ENCODE measurements around the gene CFAP99. TPM values are rescaled to one million over a fixed set of nuclear protein-coding genes. Genes with fewer than 3 reads are reported as not detected.

The CFAP99 gene
- total and polyA plus RNA-seq, 9 of the 15 experiments (the other 6 are each of a cell fraction or from before 2014, with no cell fraction given), result 0.07 to 0.18 (median 0.09) TPM; not detected in 6

DNA sequence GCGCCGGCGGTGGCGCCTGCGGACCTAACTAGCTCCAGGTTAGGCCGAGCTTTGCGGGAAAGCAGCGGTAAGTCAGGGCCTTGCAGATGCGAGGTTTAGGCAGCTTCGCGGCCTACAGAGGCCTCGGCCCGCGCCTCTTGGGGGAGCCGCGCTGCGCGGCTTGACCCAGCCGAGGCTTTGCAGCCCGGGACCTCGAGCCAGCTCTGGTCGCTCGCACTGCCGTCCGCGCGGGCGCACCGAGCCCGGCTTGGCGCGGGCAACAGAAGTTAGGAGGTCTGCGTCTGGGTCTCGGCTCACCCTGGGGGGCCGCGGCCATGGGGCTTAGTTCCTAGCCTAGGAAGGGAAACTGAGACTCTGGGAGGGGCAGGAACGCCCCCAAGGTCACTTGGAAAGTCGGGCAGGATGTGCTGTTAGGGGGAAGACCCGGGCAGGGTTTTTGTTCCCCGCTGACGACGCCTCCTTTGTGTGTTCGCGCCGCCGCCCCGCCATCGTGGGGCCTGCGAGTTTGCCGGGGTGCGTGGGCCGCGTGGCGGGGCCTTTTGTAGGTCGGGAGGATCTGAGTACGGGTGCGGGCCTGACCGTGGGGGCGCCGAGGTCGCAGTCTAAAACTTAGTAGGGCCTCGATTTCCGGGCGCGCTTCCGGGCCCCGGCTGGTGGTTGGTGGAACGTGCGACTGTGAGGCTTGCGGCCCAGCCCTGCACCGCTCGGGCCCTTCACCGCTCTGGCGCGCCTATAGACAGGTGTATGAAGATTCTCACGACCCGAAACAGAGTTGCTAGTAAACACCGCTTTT lies 50.6 kb downstream of the CFAP99 start (continued):
- TF ChIP-seq, protein P1, sequence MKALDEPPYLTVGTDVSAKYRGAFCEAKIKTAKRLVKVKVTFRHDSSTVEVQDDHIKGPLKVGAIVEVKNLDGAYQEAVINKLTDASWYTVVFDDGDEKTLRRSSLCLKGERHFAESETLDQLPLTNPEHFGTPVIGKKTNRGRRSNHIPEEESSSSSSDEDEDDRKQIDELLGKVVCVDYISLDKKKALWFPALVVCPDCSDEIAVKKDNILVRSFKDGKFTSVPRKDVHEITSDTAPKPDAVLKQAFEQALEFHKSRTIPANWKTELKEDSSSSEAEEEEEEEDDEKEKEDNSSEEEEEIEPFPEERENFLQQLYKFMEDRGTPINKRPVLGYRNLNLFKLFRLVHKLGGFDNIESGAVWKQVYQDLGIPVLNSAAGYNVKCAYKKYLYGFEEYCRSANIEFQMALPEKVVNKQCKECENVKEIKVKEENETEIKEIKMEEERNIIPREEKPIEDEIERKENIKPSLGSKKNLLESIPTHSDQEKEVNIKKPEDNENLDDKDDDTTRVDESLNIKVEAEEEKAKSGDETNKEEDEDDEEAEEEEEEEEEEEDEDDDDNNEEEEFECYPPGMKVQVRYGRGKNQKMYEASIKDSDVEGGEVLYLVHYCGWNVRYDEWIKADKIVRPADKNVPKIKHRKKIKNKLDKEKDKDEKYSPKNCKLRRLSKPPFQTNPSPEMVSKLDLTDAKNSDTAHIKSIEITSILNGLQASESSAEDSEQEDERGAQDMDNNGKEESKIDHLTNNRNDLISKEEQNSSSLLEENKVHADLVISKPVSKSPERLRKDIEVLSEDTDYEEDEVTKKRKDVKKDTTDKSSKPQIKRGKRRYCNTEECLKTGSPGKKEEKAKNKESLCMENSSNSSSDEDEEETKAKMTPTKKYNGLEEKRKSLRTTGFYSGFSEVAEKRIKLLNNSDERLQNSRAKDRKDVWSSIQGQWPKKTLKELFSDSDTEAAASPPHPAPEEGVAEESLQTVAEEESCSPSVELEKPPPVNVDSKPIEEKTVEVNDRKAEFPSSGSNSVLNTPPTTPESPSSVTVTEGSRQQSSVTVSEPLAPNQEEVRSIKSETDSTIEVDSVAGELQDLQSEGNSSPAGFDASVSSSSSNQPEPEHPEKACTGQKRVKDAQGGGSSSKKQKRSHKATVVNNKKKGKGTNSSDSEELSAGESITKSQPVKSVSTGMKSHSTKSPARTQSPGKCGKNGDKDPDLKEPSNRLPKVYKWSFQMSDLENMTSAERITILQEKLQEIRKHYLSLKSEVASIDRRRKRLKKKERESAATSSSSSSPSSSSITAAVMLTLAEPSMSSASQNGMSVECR (CRISPR knock-in tag; IDR thresholded peaks at IDR 0.05), result peak; percentile 69; the same call in 1 of the 2 replicates
- TF ChIP-seq ILK (tag; IDR thresholded peaks at IDR 0.05; ENCODE audit: borderline replicate concordance, low read depth) (no peak), ESRRA (IDR thresholded peaks at IDR 0.05; ENCODE audit: borderline replicate concordance, low read depth) (peak; percentile 64), GABPA (tag; conservative IDR thresholded peaks at IDR 0.05; ENCODE audit: low read depth) (peak; percentile 90), ZNF311 (CRISPR knock-in tag; IDR thresholded peaks at IDR 0.05) (no peak), ETV5 (CRISPR knock-in tag; IDR thresholded peaks at IDR 0.05; ENCODE audit: low read depth) (peak; percentile 57; the same call in 1 of the 2 replicates), PHF20 (IDR thresholded peaks at IDR 0.05; ENCODE audit: partially characterized antibody) (peak; percentile 59)
- TF ChIP-seq, protein P2, sequence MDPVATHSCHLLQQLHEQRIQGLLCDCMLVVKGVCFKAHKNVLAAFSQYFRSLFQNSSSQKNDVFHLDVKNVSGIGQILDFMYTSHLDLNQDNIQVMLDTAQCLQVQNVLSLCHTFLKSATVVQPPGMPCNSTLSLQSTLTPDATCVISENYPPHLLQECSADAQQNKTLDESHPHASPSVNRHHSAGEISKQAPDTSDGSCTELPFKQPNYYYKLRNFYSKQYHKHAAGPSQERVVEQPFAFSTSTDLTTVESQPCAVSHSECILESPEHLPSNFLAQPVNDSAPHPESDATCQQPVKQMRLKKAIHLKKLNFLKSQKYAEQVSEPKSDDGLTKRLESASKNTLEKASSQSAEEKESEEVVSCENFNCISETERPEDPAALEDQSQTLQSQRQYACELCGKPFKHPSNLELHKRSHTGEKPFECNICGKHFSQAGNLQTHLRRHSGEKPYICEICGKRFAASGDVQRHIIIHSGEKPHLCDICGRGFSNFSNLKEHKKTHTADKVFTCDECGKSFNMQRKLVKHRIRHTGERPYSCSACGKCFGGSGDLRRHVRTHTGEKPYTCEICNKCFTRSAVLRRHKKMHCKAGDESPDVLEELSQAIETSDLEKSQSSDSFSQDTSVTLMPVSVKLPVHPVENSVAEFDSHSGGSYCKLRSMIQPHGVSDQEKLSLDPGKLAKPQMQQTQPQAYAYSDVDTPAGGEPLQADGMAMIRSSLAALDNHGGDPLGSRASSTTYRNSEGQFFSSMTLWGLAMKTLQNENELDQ (CRISPR knock-in tag; IDR thresholded peaks at IDR 0.05; ENCODE audit: borderline replicate concordance), result 0 out of 2 replicates have a peak, but pooled peaks have one; percentile 73
- TF ChIP-seq, protein P3, sequence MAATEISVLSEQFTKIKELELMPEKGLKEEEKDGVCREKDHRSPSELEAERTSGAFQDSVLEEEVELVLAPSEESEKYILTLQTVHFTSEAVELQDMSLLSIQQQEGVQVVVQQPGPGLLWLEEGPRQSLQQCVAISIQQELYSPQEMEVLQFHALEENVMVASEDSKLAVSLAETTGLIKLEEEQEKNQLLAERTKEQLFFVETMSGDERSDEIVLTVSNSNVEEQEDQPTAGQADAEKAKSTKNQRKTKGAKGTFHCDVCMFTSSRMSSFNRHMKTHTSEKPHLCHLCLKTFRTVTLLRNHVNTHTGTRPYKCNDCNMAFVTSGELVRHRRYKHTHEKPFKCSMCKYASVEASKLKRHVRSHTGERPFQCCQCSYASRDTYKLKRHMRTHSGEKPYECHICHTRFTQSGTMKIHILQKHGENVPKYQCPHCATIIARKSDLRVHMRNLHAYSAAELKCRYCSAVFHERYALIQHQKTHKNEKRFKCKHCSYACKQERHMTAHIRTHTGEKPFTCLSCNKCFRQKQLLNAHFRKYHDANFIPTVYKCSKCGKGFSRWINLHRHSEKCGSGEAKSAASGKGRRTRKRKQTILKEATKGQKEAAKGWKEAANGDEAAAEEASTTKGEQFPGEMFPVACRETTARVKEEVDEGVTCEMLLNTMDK (IDR thresholded peaks at IDR 0.05; ENCODE audit: borderline replicate concordance, insufficient read depth, low read depth, low read length, poor library complexity, severe bottlenecking), result peak; percentile 35
- TF ChIP-seq, protein P4, sequence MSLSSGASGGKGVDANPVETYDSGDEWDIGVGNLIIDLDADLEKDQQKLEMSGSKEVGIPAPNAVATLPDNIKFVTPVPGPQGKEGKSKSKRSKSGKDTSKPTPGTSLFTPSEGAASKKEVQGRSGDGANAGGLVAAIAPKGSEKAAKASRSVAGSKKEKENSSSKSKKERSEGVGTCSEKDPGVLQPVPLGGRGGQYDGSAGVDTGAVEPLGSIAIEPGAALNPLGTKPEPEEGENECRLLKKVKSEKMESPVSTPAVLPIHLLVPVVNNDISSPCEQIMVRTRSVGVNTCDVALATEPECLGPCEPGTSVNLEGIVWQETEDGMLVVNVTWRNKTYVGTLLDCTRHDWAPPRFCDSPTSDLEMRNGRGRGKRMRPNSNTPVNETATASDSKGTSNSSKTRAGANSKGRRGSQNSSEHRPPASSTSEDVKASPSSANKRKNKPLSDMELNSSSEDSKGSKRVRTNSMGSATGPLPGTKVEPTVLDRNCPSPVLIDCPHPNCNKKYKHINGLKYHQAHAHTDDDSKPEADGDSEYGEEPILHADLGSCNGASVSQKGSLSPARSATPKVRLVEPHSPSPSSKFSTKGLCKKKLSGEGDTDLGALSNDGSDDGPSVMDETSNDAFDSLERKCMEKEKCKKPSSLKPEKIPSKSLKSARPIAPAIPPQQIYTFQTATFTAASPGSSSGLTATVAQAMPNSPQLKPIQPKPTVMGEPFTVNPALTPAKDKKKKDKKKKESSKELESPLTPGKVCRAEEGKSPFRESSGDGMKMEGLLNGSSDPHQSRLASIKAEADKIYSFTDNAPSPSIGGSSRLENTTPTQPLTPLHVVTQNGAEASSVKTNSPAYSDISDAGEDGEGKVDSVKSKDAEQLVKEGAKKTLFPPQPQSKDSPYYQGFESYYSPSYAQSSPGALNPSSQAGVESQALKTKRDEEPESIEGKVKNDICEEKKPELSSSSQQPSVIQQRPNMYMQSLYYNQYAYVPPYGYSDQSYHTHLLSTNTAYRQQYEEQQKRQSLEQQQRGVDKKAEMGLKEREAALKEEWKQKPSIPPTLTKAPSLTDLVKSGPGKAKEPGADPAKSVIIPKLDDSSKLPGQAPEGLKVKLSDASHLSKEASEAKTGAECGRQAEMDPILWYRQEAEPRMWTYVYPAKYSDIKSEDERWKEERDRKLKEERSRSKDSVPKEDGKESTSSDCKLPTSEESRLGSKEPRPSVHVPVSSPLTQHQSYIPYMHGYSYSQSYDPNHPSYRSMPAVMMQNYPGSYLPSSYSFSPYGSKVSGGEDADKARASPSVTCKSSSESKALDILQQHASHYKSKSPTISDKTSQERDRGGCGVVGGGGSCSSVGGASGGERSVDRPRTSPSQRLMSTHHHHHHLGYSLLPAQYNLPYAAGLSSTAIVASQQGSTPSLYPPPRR (CRISPR knock-in tag; IDR thresholded peaks at IDR 0.05; ENCODE audit: borderline replicate concordance), result 0 out of 2 replicates have a peak, but pooled peaks have one; percentile 26

Measured in K562 (cell line).